Mesenchymal stem cell (in vitro differentiated cells and primary cell): ENCODE measurements around the gene TMEM121B.

ENCODE experiments used
- DNase-seq: peaks from one replicate; pipeline ENCODE4 v3.0.0-alpha.2; 2013
- H2AFZ ChIP-seq: one replicate; pipeline ENCODE4 v1.6.1; 2013; ENCODE audit warnings: low read depth, mild to moderate bottlenecking, control low read depth, inconsistent platforms, low read length, moderate library complexity
- H2AK5ac ChIP-seq: 2 replicates; pipeline ENCODE4 v1.6.1; 2013; ENCODE audit warnings: low read length, moderate library complexity, mild to moderate bottlenecking, inconsistent platforms; ENCODE audit not compliant: severe bottlenecking
- H2BK120ac ChIP-seq: one replicate; pipeline ENCODE4 v1.6.1; 2013; ENCODE audit warnings: low read depth, mild to moderate bottlenecking, inconsistent platforms, low read length, moderate library complexity
- H2BK12ac ChIP-seq, 2 experiments: one replicate each; pipeline ENCODE4 v1.6.1; 2013; ENCODE audit warnings: inconsistent platforms in 2 of 2, low read length in 2 of 2, mild to moderate bottlenecking in 2 of 2, moderate library complexity in 2 of 2, control low read depth in 1 of 2
- H2BK15ac ChIP-seq: one replicate; pipeline ENCODE4 v1.6.1; 2013; ENCODE audit warnings: mild to moderate bottlenecking, low read depth, inconsistent platforms; ENCODE audit not compliant: poor library complexity, severe bottlenecking
- H2BK5ac ChIP-seq: 2 replicates; pipeline ENCODE4 v1.6.1; 2013; ENCODE audit warnings: low read depth, mild to moderate bottlenecking, low read length, control low read depth, inconsistent platforms; ENCODE audit not compliant: poor library complexity, severe bottlenecking
- H3K14ac ChIP-seq, 2 experiments: one replicate each; pipeline ENCODE4 v1.6.1; 2013; ENCODE audit warnings: inconsistent platforms in 2 of 2, low read length in 2 of 2, control low read depth in 1 of 2, mild to moderate bottlenecking in 1 of 2, moderate library complexity in 1 of 2
- H3K18ac ChIP-seq, 2 experiments: one replicate each; pipeline ENCODE4 v1.6.1; 2013; ENCODE audit warnings: inconsistent platforms in 2 of 2, low read length in 2 of 2, control low read depth in 1 of 2, low read depth in 1 of 2, mild to moderate bottlenecking in 1 of 2
- H3K23ac ChIP-seq, 2 experiments: one replicate each; pipeline ENCODE4 v1.6.1; 2013; ENCODE audit warnings: inconsistent platforms in 2 of 2, low read length in 2 of 2, mild to moderate bottlenecking in 2 of 2, moderate library complexity in 2 of 2, control low read depth in 1 of 2
- H3K27ac ChIP-seq: 2 replicates; pipeline ENCODE4 v1.5.1; 2013; ENCODE audit warnings: mild to moderate bottlenecking, moderate library complexity, low read length, control low read depth, inconsistent platforms; ENCODE audit not compliant: poor library complexity, severe bottlenecking
- H3K27me3 ChIP-seq, 2 experiments: 2 replicates each; pipeline versions ENCODE4 v1.6.1 to v1.7.0; 2013; ENCODE audit warnings: low read length in 2 of 2, mild to moderate bottlenecking in 2 of 2, moderate library complexity in 2 of 2, control low read depth in 1 of 2, inconsistent platforms in 1 of 2; ENCODE audit not compliant: control insufficient read depth in 1 of 2, insufficient read depth in 1 of 2
- H3K36me3 ChIP-seq, 2 experiments: 2 replicates each; pipeline versions ENCODE4 v1.6.1 to v1.7.0; 2013; ENCODE audit warnings: low read length in 2 of 2, control low read depth in 1 of 2, inconsistent platforms in 1 of 2, low read depth in 1 of 2, mild to moderate bottlenecking in 1 of 2; ENCODE audit not compliant: insufficient read depth in 2 of 2, control insufficient read depth in 1 of 2
- H3K4ac ChIP-seq, 2 experiments: one replicate each; pipeline ENCODE4 v1.6.1; 2013; ENCODE audit warnings: inconsistent platforms in 2 of 2, low read length in 2 of 2, mild to moderate bottlenecking in 2 of 2, moderate library complexity in 2 of 2, control low read depth in 1 of 2, low read depth in 1 of 2
- H3K4me1 ChIP-seq: 2 replicates; pipeline ENCODE4 v1.6.1; 2013; ENCODE audit warnings: low read depth, low read length, control low read depth; ENCODE audit not compliant: control insufficient read depth, insufficient read depth
- H3K4me2 ChIP-seq: 2 replicates; pipeline ENCODE4 v1.6.1; 2013; ENCODE audit warnings: low read length, mild to moderate bottlenecking, inconsistent platforms; ENCODE audit not compliant: poor library complexity, severe bottlenecking
- H3K4me3 ChIP-seq, 2 experiments: 2 replicates each; pipeline versions ENCODE4 v1.5.1 to v1.7.0; 2013; ENCODE audit warnings: low read length in 2 of 2, mild to moderate bottlenecking in 2 of 2, control low read depth in 1 of 2, low read depth in 1 of 2; ENCODE audit not compliant: insufficient read depth in 1 of 2
- H3K79me1 ChIP-seq: replicated peaks from 2 replicates; pipeline ENCODE4 v1.6.1; 2013; ENCODE audit warnings: mild to moderate bottlenecking, control low read depth, low read length, inconsistent platforms; ENCODE audit not compliant: poor library complexity, severe bottlenecking
- H3K9ac ChIP-seq: 2 replicates; pipeline ENCODE4 v1.7.0; 2013; ENCODE audit warnings: mild to moderate bottlenecking, low read length, moderate library complexity
- H3K9me3 ChIP-seq: 2 replicates; pipeline ENCODE4 v1.7.0; 2013; ENCODE audit warnings: mild to moderate bottlenecking, low read length; ENCODE audit not compliant: control insufficient read depth
- H4K8ac ChIP-seq: one replicate; pipeline ENCODE4 v1.6.1; 2013; ENCODE audit warnings: inconsistent platforms, mild to moderate bottlenecking, low read length, moderate library complexity
- H4K91ac ChIP-seq: one replicate; pipeline ENCODE4 v1.6.1; 2013; ENCODE audit warnings: mild to moderate bottlenecking, low read length, inconsistent platforms
- WGBS: methylation state at CpG from one replicate; pipeline ENCODE4 v1.1.7; 2013; ENCODE audit warnings: mixed read lengths; 5-methylcytosine and 5-hydroxymethylcytosine counted together

The TMEM121B gene

GRCh38 chr22:17161991-17162390 lies 40.8 kb upstream of the TMEM121B start:
- H4K91ac ChIP-seq = no peak overlapping the region

GRCh38 chr22:17159504-17159951 lies 38.4 kb upstream of the TMEM121B start:
- Histone ChIP-seq H3K27me3 (no peaks in the 10 kb centered on the region), H3K9ac (peak overlapping the region; percentile 90), H2BK12ac (peak overlapping the region in 1 of 2 experiments; percentile 22), H3K14ac (peak overlapping the region in 1 of 2 experiments; percentile 96), H3K18ac (peak overlapping the region; percentile 72 to 93), H3K4me1 (peaks cover 6% of the 10 kb centered on the region), H3K23ac (no peak overlapping the region), H3K4me3 (peak overlapping the region; percentile 80 to 83), H2AFZ (peak overlapping the region; percentile 77), H3K9me3 (no peaks in the 10 kb centered on the region), H2BK15ac (peak overlapping the region; percentile 33), H3K4me2 (peak overlapping the region; percentile 51), H3K4ac (peak overlapping the region; percentile 75 to 79), H3K27ac (no peak overlapping the region), H2BK120ac (no peak overlapping the region), H4K91ac (peak overlapping the region; percentile 97), H2BK5ac (no peak overlapping the region), H2AK5ac (no peak overlapping the region), H4K8ac (peak overlapping the region; percentile 93), H3K79me1 (peaks cover 16% of the 10 kb centered on the region), H3K36me3 (no peaks in the 10 kb centered on the region)
- 40% methylated on average over 35 of the region's 35 CpGs for WGBS
- peak; percentile 32 for DNase-seq

More at GRCh38 chr22:17161991-17162390, 40.8 kb upstream of the TMEM121B start:
- Histone ChIP-seq H3K14ac (no peak overlapping the region), H3K9ac (no peak overlapping the region), H3K36me3 (no peaks in the 10 kb centered on the region), H2AK5ac (no peak overlapping the region), H3K27ac (no peak overlapping the region), H3K9me3 (no peaks in the 10 kb centered on the region), H2BK120ac (no peak overlapping the region), H3K79me1 (peaks cover 12% of the 10 kb centered on the region), H3K18ac (no peak overlapping the region), H3K4ac (no peak overlapping the region), H4K8ac (no peak overlapping the region), H3K23ac (no peak overlapping the region), H3K4me3 (no peak overlapping the region), H2BK12ac (no peak overlapping the region), H2BK5ac (no peak overlapping the region), H3K4me1 (peaks cover 6% of the 10 kb centered on the region), H2AFZ (no peak overlapping the region), H3K27me3 (peaks cover 4 to 6% of the 10 kb centered on the region in 2 experiments), H3K4me2 (no peak overlapping the region), H2BK15ac (no peak overlapping the region)
- WGBS = 100% methylated on average over 1 of the region's 3 CpGs
- DNase-seq = no peak

GRCh38 chr22:17158568-17159503 lies 37.7 kb upstream of the TMEM121B start, which contains the start of gene HDHD5:
TSS of gene HDHD5 (minus strand) at chr22:17159277. CDS start at chr22:17159251, 26 bp downstream.
- no peaks in the 10 kb centered on the region for H3K9me3 ChIP-seq
- H2BK120ac ChIP-seq = no peak within 1 kb of the TSS
- H3K14ac ChIP-seq = peak within 1 kb of the TSS in 1 of 2 experiments; percentile 96
- H2AFZ ChIP-seq = peak within 1 kb of the TSS; percentile 77
- peak within 1 kb of the TSS; percentile 78 for H3K4me2 ChIP-seq
- no peaks in the 10 kb centered on the region for H3K36me3 ChIP-seq
- WGBS = under 1% methylated on average over 109 of the region's 114 CpGs
- peak; percentile 92 for DNase-seq
- H3K27me3 ChIP-seq = no peaks in the 10 kb centered on the region
- peaks cover 17% of the 10 kb centered on the region for H3K79me1 ChIP-seq
- peak within 1 kb of the TSS; percentile 90 for H3K9ac ChIP-seq
- peak within 1 kb of the TSS; percentile 80 to 83 for H3K4me3 ChIP-seq
- peak within 1 kb of the TSS; percentile 72 to 93 for H3K18ac ChIP-seq
- peak within 1 kb of the TSS in 1 of 2 experiments; percentile 5 for H3K23ac ChIP-seq
- H3K27ac ChIP-seq = peak within 1 kb of the TSS; percentile 81
- peak within 1 kb of the TSS in 1 of 2 experiments; percentile 22 for H2BK12ac ChIP-seq
- peak within 1 kb of the TSS; percentile 47 for H2BK5ac ChIP-seq
- peak within 1 kb of the TSS; percentile 93 for H4K8ac ChIP-seq
- no peak within 1 kb of the TSS for H2AK5ac ChIP-seq
- peak within 1 kb of the TSS; percentile 97 for H4K91ac ChIP-seq
- H3K4me1 ChIP-seq = peaks cover 6% of the 10 kb centered on the region
- peak within 1 kb of the TSS; percentile 78 to 79 for H3K4ac ChIP-seq
- peak within 1 kb of the TSS; percentile 78 for H2BK15ac ChIP-seq

DNA sequence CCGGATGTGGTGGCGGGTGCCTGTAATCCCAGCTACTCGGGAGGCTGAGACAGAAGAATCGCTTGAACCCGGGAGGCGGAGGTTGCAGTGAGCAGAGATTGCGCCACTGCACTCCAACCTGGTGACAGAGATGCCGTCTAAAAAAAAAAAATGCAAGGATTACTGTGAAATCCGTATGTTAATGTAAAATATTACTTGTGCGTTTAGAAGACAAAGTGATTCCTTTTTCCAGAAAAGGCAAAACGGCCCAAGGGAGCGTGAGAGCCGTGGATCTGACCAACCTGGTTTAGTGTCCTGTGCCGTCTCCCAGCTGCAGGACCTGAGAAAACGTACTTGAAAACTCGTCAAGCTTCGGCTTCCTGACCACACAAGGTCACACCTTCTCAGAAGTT lies 37.0 kb upstream of the TMEM121B start:
- Histone ChIP-seq H4K8ac (peak overlapping the region; percentile 51), H3K4me1 (peaks cover 6% of the 10 kb centered on the region)
- 57% methylated on average over 17 of the region's 17 CpGs for WGBS

More for the DNA sequence above, 37.0 kb upstream of the TMEM121B start:
- no peaks in the 10 kb centered on the region for H3K9me3 ChIP-seq
- H3K36me3 ChIP-seq = no peaks in the 10 kb centered on the region
- no peak overlapping the region for H4K91ac ChIP-seq
- no peaks in the 10 kb centered on the region for H3K27me3 ChIP-seq
- H2AK5ac ChIP-seq = no peak overlapping the region
- peak overlapping the region; percentile 32 for H3K27ac ChIP-seq
- H3K23ac ChIP-seq = no peak overlapping the region
- H3K79me1 ChIP-seq = peaks cover 23% of the 10 kb centered on the region
- no peak overlapping the region for H2BK120ac ChIP-seq
- peak overlapping the region; percentile 90 for H3K9ac ChIP-seq
- H2BK15ac ChIP-seq = no peak overlapping the region
- DNase-seq = no peak
- H3K4me2 ChIP-seq = peak overlapping the region; percentile 78
- H3K4me3 ChIP-seq = peak overlapping the region; percentile 80 to 83
- H3K18ac ChIP-seq = peak overlapping the region; percentile 25 to 61
- H2AFZ ChIP-seq = peak overlapping the region; percentile 75
- no peak overlapping the region for H3K4ac ChIP-seq
- no peak overlapping the region for H2BK5ac ChIP-seq
- no peak overlapping the region for H3K14ac ChIP-seq
- H2BK12ac ChIP-seq = no peak overlapping the region
